ENCODE data around the gene ZGRF1.

GRCh38 chr4:112649055-112649408, 12.3 kb upstream of the ZGRF1 start:
- no peak for TF ChIP-seq CTCF (IDR thresholded peaks at IDR 0.05 in 4 of 5, conservative IDR thresholded peaks at IDR 0.05 in 1 of 5)
- no peak for TF ChIP-seq POLR2A (IDR thresholded peaks at IDR 0.05)
